GM12878 (cell line): Measurements from ENCODE around the gene DUSP15.

ENCODE experiments used
- CTCF ChIP-seq, 3 experiments: IDR thresholded peaks in 2 of 3; conservative IDR thresholded peaks in 1 of 3; 2 replicates each; pipeline ENCODE4 v1.5.1; 2011; ENCODE audit warnings: low read depth in 3 of 3, low read length in 3 of 3, mild to moderate bottlenecking in 3 of 3, control low read depth in 2 of 3, moderate library complexity in 2 of 3, inconsistent platforms in 1 of 3, mixed read lengths in 1 of 3; ENCODE audit not compliant: control insufficient read depth in 2 of 3, insufficient read depth in 1 of 3; ENCODE audit errors: extremely low read depth in 1 of 3
- FOXM1 ChIP-seq: IDR thresholded peaks from 2 replicates; pipeline ENCODE4 v1.6.1; 2012; ENCODE audit warnings: low read depth, mild to moderate bottlenecking, inconsistent platforms, low read length, moderate library complexity
- HDAC6 ChIP-seq: fragments of 200-600 bp; sonication (generic); IDR thresholded peaks from one replicate; pipeline ENCODE4 v1.8.0; 2017; ENCODE audit warnings: antibody characterized with exemption; ENCODE audit not compliant: unreplicated experiment
- USF2 ChIP-seq: IDR thresholded peaks from 2 replicates; pipeline ENCODE4 v1.6.1; 2011; ENCODE audit warnings: low read depth, low read length, improper control_type of control experiment, borderline replicate concordance
- YY1 ChIP-seq: IDR thresholded peaks from 2 replicates; pipeline ENCODE4 v1.6.1; 2011; ENCODE audit warnings: low read depth, mild to moderate bottlenecking, low read length

GRCh38 chr20:31845300-31845863 lies 24.9 kb downstream of the DUSP15 start, which contains the start of gene FOXS1:
- TF ChIP-seq USF2: no peak
- no peak for TF ChIP-seq FOXM1
- TF ChIP-seq YY1: no peak
- TF ChIP-seq CTCF (IDR thresholded peaks at IDR 0.05 in 2 of 3, conservative IDR thresholded peaks at IDR 0.05 in 1 of 3; ENCODE audit: control insufficient read depth in 2 of 3, extremely low read depth in 1 of 3, insufficient read depth in 1 of 3, low read depth in 3 of 3, low read length in 3 of 3): no peak
- TF ChIP-seq HDAC6: no peak
